ENCODE measurements around the gene SLC30A4.

The SLC30A4 gene

DNA sequence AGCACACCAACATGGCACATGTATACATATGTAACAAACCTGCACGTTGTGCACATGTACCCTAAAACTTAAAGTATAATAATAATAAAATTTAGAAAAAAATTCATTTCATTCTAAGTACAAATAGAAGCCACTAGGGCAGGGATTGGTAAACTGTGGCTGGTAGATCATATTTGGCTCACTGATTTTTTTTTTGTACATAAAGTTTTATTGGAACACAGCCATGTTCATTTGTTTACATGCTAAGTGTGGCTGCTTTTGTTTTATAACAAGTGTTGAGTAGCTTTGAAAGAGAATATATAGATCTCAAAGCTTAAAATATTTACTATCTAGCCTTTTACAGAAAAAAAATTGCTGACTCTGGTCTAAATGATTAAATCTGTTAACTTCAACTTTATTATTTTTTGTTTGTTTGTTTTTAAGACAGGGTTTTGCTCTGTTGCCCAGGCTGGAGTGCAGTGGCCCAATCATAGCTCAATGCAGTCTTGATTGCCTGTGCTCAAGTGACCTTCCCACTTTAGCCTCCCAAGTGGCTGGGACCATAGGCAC lies 32.8 kb downstream of the SLC30A4 start:
- TF ChIP-seq, protein P1, sequence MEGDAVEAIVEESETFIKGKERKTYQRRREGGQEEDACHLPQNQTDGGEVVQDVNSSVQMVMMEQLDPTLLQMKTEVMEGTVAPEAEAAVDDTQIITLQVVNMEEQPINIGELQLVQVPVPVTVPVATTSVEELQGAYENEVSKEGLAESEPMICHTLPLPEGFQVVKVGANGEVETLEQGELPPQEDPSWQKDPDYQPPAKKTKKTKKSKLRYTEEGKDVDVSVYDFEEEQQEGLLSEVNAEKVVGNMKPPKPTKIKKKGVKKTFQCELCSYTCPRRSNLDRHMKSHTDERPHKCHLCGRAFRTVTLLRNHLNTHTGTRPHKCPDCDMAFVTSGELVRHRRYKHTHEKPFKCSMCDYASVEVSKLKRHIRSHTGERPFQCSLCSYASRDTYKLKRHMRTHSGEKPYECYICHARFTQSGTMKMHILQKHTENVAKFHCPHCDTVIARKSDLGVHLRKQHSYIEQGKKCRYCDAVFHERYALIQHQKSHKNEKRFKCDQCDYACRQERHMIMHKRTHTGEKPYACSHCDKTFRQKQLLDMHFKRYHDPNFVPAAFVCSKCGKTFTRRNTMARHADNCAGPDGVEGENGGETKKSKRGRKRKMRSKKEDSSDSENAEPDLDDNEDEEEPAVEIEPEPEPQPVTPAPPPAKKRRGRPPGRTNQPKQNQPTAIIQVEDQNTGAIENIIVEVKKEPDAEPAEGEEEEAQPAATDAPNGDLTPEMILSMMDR (IDR thresholded peaks at IDR 0.05; ENCODE audit: borderline replicate concordance, insufficient read depth, low read depth, low read length), result no peak
- no peak overlapping the region for H3K4me3 ChIP-seq (ENCODE audit: low read depth, low read length)

DNA sequence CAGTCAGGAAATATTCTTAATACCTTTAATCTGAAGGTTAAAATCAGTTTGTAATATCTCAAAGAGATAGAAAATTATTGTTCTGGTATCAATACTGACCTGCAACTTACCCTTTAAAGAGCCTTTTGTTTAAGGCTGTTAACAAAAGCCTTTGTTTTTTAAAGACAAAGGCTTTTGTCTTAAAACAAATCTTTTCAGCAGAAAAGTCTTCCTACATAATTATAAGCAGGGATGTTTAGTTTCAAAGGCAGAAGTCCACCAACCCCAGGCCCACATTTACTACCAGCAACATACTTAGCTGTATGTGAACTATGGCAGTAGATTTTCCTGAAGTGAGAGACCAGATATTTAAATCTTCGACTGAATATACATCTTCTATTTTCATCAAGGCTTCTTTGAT lies 36.2 kb downstream of the SLC30A4 start:
- TF ChIP-seq, protein P1 (IDR thresholded peaks at IDR 0.05; ENCODE audit: borderline replicate concordance, insufficient read depth, low read depth, low read length), result no peak

DNA sequence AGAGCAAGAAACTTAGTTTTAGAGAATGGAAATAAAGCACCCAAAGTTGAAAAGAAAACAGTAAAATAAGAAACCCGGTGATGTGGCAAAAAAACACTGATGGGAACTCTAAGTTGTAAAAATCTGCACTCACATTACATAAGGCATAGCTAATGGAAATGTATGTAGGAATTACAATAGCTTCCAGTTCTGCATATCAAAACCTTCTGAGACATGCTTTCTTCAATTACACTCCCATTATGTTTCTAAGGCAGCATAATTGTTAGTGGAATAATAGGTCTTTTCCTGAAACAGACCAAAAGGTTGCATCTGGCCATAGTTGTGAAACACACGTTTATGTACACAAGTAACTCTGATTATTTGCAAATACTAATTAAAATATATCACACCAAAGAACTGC lies 41.4 kb downstream of the SLC30A4 start:
- TF ChIP-seq, protein P1 (IDR thresholded peaks at IDR 0.05; ENCODE audit: borderline replicate concordance, insufficient read depth, low read depth, low read length), result no peak
- H3K4me3 ChIP-seq (ENCODE audit: low read depth, low read length), result no peak overlapping the region

More for the DNA sequence above, 36.2 kb downstream of the SLC30A4 start:
- no peak overlapping the region for H3K4me3 ChIP-seq (ENCODE audit: low read depth, low read length)

DNA sequence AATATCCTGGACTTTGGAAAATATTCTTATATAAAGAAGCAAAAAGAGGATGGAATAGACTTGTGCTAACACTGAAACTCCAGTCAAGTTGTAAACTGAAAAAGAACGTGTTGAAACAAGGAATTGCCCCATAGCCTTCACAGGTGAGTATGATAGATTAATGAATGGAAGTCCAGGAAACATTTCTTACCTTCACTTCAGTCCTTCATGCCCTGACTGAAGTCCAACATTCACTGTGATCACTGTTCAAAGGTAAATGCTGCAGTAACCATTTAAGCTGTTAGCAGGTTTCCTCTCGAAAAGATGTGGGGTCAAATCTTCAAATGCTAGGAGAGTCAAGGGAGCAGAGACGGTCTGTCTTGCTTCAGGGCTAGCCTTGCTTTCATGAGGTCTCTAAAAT lies 46.1 kb downstream of the SLC30A4 start:
- no peak overlapping the region for H3K4me3 ChIP-seq (ENCODE audit: low read depth, low read length)
- TF ChIP-seq, protein P1 (IDR thresholded peaks at IDR 0.05; ENCODE audit: borderline replicate concordance, insufficient read depth, low read depth, low read length), result no peak

DNA sequence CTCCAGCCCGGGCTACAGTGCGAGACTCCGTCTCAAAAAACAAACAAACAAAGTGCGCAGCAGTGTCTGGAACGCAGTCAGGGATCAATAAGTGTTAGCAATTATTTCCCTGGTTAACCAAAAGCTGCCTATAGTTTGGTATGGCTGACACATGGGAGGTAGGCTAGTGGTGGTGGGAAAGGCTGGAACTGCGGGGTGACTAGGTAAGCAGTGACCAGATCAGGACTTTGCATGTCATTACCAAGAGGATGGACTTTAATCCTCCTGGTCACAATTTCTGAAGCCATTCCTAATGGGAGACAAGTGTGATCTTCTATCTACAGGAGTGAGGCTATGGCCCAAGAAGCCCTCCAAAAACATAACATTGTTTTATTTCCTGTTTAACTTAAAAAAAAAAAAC lies 47.8 kb downstream of the SLC30A4 start:
- TF ChIP-seq, protein P1 (IDR thresholded peaks at IDR 0.05; ENCODE audit: borderline replicate concordance, insufficient read depth, low read depth, low read length), result no peak

DNA sequence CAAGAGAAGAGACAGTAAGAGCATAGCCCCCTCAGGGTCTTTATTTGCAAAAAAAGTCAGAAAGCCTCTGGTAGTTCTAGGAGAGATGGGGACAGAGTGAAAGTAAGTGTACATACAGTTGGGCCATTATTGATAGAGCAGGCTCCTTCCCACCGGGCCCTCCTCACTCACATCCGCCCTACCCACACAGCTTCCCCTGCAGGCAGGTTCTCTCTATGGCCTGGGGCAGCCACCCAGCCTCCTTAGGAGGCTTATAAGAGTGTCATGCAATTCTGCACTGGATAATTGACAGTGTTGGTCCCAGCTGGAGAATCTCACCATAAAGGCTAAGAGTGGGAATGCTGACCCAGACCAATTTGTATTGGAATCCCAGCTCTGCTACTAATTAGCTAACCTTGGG lies 49.5 kb downstream of the SLC30A4 start:
- H3K4me3 ChIP-seq (ENCODE audit: low read depth, low read length), result no peak overlapping the region
- TF ChIP-seq, protein P1 (IDR thresholded peaks at IDR 0.05; ENCODE audit: borderline replicate concordance, insufficient read depth, low read depth, low read length), result no peak

More for the DNA sequence above, 47.8 kb downstream of the SLC30A4 start:
- no peak overlapping the region for H3K4me3 ChIP-seq (ENCODE audit: low read depth, low read length)

DNA sequence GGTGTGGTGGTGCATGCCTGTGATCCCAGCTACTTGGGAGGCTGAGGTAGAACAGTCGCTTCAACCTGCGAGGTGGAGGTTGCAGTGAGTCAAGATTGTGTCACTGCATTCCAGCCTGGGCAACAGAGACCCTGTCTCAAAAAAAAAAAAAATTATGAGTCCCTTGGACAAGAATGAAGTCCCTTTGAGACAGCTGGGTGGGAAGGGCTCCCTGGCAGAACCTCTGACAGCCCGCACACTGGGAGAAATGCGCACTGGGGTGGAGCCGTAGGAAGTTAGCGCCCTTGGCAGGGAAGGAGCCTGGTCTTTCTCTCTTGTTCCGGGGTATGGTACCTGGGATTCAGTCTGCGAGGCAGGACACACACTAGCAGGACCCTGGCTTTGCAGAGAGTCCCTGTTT lies 51.4 kb downstream of the SLC30A4 start:
- H3K4me3 ChIP-seq (ENCODE audit: low read depth, low read length), result no peak overlapping the region
- TF ChIP-seq, protein P1 (IDR thresholded peaks at IDR 0.05; ENCODE audit: borderline replicate concordance, insufficient read depth, low read depth, low read length), result no peak

All from GM12875 (cell line).